Glutamatergic neuron (in vitro differentiated cells): ENCODE results near the gene GLIPR2. TPM values are rescaled to one million over a fixed set of nuclear protein-coding genes. Genes with fewer than 3 reads are reported as not detected.
A peak's percentile ranks its signal among the peaks of the same experiment; 100 is the strongest.

Source experiments
- DNase-seq: peaks from one replicate; pipeline ENCODE4 v3.0.0; 2022
- H3K27ac Mint-ChIP-seq: one replicate; pipeline ENCODE4 v1.8.0; 2020; ENCODE audit warnings: mild to moderate bottlenecking, mixed read lengths, inconsistent platforms; ENCODE audit not compliant: unreplicated experiment
- H3K27me3 Mint-ChIP-seq: one replicate; pipeline ENCODE4 v1.8.0; 2020; ENCODE audit warnings: mild to moderate bottlenecking, moderate library complexity, mixed read lengths, inconsistent platforms; ENCODE audit not compliant: unreplicated experiment
- H3K36me3 Mint-ChIP-seq: one replicate; pipeline ENCODE4 v1.8.0; 2020; ENCODE audit warnings: mild to moderate bottlenecking, mixed read lengths, inconsistent platforms; ENCODE audit not compliant: unreplicated experiment
- H3K4me1 Mint-ChIP-seq: one replicate; pipeline ENCODE4 v1.8.0; 2020; ENCODE audit warnings: mild to moderate bottlenecking, low read depth, mixed read lengths, inconsistent platforms; ENCODE audit not compliant: unreplicated experiment
- H3K4me3 Mint-ChIP-seq: one replicate; pipeline ENCODE4 v1.8.0; 2020; ENCODE audit warnings: mild to moderate bottlenecking, mixed read lengths, inconsistent platforms; ENCODE audit not compliant: unreplicated experiment
- H3K9me3 Mint-ChIP-seq: one replicate; pipeline ENCODE4 v1.8.0; 2020; ENCODE audit warnings: mild to moderate bottlenecking, moderate library complexity, mixed read lengths, inconsistent platforms; ENCODE audit not compliant: unreplicated experiment
- CTCF ChIP-seq: fragments of 200-600 bp; sonication (generic); IDR thresholded peaks from one replicate; pipeline ENCODE4 v1.5.0; 2021; ENCODE audit not compliant: partially characterized antibody, unreplicated experiment
- total RNA-seq: library from RNA; stranded (reverse); fragmentation: NEBNext Ultra II Directional; extraction: Animal tissue kit (Norgen Biotek cat#: 25700); gene quantifications from one replicate; pipeline ENCODE4 v1.2.1, GENCODE V29; 2021; ENCODE audit not compliant: unreplicated experiment

GLIPR2 gene
- total RNA-seq, 1 donor from 2014 or later = 84.4 TPM

DNA sequence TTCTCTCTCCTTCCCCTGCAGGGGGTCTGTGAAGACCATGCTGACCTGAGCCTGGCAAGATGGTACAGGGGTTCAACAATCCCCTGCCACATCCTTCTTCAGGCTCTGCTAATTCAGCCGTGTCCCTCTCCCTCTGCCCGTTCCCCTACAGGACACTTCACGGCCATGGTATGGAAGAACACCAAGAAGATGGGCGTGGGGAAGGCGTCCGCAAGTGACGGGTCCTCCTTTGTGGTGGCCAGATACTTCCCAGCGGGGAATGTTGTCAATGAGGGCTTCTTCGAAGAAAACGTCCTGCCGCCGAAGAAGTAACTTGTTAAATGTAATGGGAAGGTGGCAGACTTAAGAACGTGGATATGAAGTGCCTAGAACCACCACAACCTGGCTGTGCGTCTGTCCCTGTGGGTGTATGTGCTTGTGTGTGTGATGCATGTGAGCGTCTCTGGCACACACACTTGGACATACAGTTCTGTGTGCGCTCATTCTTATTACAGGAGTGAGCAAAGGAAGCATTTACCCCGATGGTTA lies 25.7 kb downstream of the GLIPR2 start:
- TF ChIP-seq CTCF = no peak
- peaks cover 15% of the 10 kb centered on the region for H3K4me1 Mint-ChIP-seq
- no peak overlapping the region for H3K27ac Mint-ChIP-seq
- no peak overlapping the region for H3K4me3 Mint-ChIP-seq
- H3K27me3 Mint-ChIP-seq = peaks cover 12% of the 10 kb centered on the region
- peaks cover 23% of the 10 kb centered on the region for H3K36me3 Mint-ChIP-seq
- peaks cover 12% of the 10 kb centered on the region for H3K9me3 Mint-ChIP-seq
- DNase-seq = no peak

GRCh38 chr9:36163049-36163785 lies 26.7 kb downstream of the GLIPR2 start:
- peaks cover 12% of the 10 kb centered on the region for H3K27me3 Mint-ChIP-seq
- TF ChIP-seq CTCF = no peak
- DNase-seq = peak; percentile 56
- peak overlapping the region; percentile 64 for H3K4me3 Mint-ChIP-seq
- peaks cover 10% of the 10 kb centered on the region for H3K9me3 Mint-ChIP-seq
- H3K36me3 Mint-ChIP-seq = peaks cover 14% of the 10 kb centered on the region
- H3K27ac Mint-ChIP-seq = peak overlapping the region; percentile 87
- H3K4me1 Mint-ChIP-seq = peaks cover 15% of the 10 kb centered on the region

- Mint-ChIP-seq H3K27ac (peak overlapping the region; percentile 87), H3K27me3 (peaks cover 12% of the 10 kb centered on the region), H3K4me3 (peak overlapping the region; percentile 52), H3K36me3 (peaks cover 8% of the 10 kb centered on the region), H3K9me3 (peaks cover 10% of the 10 kb centered on the region), H3K4me1 (peaks cover 15% of the 10 kb centered on the region)
- no peak for TF ChIP-seq CTCF
- DNase-seq = no peak
These were observed 27.2 kb downstream of the GLIPR2 start for GRCh38 chr9:36163786-36164170.

GRCh38 chr9:36164372-36164771 lies 27.8 kb downstream of the GLIPR2 start:
- Mint-ChIP-seq H3K4me3 (no peak overlapping the region), H3K27ac (peak overlapping the region; percentile 87), H3K4me1 (peaks cover 15% of the 10 kb centered on the region), H3K36me3 (peaks cover 3% of the 10 kb centered on the region), H3K27me3 (peaks cover 12% of the 10 kb centered on the region), H3K9me3 (peaks cover 10% of the 10 kb centered on the region)
- TF ChIP-seq CTCF = no peak
- no peak for DNase-seq

GRCh38 chr9:36164989-36165388 lies 28.5 kb downstream of the GLIPR2 start:
- Mint-ChIP-seq H3K27ac (peak overlapping the region; percentile 43), H3K27me3 (peaks cover 12% of the 10 kb centered on the region), H3K4me1 (peaks cover 15% of the 10 kb centered on the region), H3K9me3 (peaks cover 10% of the 10 kb centered on the region), H3K36me3 (no peaks in the 10 kb centered on the region), H3K4me3 (peak overlapping the region; percentile 12)
- TF ChIP-seq CTCF = no peak
- DNase-seq = no peak
